HG02763 (cell line): Measurements from ENCODE around the gene CARM1.
"Not testable (repeated sequence)": the region's sequence is repeated elsewhere in the genome, so short reads cannot be mapped to it uniquely, and the experiment has no call there.

Source experiments
- ATAC-seq: cut with Tn5 transposase; IDR thresholded peaks from one replicate; pipeline ENCODE4 v1.9.1; 2021; ENCODE audit warnings: mild to moderate bottlenecking, moderate library complexity; ENCODE audit not compliant: unreplicated experiment

Gene CARM1

DNA sequence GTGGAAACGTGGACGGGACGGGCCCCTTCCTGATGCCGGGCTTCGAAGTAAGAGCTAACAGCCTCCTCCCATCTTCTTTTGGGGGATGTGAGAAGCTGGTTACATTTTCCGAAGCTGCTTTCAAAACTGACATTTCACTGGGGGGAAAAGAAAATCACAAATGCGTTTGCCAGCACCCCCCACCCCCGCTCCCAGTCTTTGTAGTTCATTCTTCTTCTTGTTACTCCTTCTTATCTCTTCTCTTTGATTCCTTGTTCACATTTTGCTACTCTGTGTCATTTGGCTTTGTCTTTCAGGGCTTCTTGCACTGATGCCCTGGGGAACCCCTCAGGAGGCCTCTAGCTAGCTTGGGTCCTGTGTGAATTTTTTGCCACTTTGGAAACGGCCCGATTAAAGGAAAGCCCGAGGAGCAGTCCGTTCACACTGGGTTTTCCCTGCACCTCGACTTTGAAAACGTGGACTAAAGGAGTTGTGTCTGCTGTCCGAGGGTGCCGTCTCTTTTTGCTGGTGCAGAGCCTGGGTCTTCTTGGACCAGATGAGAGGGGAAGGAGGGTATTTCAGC lies 1.3 kb downstream of the CARM1 start:
- no peak for ATAC-seq

DNA sequence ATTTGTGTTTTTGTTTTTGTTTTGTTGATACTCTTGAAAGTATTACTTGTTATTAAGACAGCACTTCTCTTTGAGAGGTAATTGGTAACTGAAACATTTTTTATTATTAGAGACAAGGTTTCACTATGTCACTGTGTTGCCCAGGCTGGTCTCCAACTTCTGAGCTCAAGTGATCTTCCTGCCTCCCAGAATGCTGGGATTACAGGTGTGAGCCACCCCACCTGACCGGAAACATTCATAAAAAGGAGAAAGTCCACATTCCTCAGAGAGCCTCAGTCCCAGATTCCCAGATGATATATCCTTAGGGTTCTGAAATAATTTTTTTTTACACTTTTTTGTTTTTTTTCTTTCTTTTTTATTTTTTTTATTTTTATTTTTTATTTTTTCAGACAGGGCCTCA lies 2.7 kb downstream of the CARM1 start:
- ATAC-seq: no peak

DNA sequence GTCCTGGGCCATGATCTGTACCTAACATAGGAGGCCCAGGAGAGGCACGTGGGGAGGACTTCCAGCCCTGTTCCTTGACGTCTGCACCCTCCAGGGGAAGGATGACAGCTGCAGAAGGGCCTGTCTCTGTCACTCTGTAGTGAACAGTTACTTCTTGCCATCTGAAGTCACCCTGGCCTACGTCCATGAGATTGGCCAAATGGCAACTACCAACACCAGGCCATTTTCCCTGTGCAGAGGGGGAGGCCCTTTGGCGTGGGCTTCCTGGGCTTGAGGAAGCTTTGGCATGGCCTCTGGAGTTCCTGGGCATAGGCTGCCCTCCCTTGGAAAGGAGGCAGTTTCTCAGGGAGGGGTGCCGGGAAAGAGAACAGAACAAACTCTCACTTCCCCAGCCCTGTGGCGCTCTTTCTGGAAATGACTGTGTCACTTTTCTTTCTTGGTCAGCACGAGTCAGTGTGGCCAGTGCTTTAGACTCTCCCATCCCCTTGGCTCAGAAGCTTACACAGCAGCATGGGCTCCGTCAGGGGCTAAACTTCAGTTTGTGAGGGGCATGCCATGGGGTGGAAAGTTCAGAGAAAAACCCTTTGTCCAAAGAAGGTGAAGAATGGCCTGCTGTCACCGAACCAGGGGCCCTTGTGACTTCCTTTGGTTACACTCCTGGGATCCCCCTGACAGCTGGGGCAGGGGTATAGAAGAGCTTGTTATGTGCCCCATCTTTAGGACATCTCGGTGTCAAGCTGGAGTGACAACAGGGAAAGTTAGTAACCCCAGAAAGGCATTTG lies 5.3 kb downstream of the CARM1 start:
- no peak for ATAC-seq

DNA sequence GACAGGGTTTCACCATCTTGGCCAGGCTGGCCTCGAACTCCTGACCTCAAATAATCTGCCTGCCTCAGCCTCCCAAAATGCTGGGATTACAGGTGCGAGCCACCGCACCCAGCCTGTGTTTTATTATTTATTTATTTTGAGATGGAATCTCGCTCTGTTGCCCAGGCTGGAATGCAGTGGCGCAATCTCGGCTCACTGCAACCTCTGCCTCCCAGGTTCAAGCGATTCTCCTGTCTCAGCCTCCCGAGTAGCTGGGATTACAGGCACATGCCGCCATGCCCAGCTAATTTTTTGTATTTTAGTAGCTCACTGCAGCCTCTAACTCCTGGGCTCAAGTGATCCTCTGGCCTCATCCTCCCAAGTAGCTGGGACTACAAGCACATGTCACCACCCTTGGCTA lies 6.3 kb downstream of the CARM1 start:
- not testable (repeated sequence) for ATAC-seq

DNA sequence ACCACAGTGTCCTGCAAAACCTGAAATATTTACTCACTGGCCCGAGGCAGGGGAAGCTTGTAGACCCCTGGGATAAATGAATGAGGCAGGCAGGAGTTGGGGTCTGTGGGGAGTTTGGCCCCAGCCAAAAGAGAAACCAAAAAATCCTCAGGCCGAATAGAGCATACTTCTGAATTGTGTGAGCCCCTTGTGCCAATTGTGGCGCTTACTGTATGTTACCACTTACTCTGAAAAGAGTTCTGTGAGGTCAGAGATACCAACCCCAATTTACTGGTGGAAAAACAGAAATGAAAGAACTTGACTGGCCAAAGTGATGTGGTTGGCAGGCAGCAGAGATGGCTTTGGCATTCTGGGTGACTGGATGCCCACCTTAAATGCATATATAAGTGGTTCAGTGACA lies 6.9 kb downstream of the CARM1 start:
- no peak for ATAC-seq

DNA sequence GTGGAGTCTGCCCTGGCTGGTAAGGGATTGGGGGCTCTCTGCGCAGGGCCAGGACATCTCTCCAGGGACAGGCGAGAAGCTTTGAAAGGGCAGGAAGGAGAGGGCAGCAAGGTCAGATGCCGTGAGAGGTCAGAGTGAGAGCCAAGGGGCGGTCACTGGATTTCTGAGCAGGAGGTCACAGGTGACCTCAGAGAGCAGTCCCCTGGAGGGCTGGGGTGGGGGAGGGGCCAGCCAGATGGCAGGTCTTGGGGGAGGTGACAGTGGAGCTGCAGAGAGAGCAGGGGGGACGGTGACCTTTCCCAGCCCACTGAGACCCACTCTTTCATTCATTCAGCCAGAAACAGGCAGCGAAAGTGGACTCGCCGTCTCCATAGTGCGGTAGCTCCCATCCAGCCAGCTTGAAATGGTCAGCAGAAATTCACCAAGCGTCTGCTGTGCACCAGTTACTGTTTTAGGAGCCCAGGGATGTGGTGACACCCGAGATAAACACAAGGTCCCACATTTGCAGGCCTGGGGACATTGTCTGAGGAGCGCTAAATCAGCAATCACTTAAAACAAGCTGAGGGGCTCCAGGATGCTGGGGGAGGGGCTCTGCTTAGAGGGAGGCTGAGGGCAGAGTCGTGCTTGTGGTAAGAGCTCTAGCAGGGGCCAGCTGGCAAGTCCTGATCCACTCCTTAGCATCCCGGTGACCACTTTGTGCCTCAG lies 10.2 kb downstream of the CARM1 start:
- no peak for ATAC-seq

DNA sequence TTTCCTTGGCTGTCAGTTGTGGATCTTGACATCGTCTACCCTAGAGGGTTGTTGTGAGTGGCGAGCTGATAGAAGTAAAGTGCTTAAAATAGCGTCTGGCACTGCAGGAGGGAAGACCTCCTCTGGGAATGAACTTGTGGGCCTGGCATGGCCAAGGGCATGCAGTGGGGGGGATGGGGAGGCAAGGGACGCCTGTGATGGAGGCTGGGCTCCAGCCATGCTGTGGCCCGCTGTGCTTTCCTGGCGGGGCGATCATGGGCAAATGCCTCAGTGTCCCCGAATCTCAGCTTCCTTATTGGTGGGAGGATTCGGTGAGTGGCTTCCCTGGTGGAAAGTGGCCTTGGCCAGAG lies 10.7 kb downstream of the CARM1 start:
- ATAC-seq: no peak

DNA sequence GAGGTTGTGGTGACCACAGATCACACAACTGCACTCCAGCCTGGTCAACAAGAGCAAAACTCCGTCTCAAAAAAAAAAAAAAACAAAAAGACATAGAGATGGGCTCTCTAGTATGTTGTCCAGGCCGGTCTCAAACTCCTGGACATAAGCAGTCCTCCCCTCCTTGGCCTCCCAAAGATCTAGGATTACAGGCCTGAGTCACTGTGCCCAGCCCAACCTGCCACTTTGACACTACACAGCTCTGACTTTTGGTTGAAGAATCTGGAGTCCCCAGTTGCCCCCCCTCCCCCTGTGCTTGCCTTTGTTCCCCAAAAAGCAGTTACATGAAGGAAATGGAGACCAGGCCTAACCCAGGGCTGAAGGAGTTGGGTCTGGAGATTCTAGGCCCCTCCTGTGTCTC lies 12.9 kb downstream of the CARM1 start:
- no peak for ATAC-seq

DNA sequence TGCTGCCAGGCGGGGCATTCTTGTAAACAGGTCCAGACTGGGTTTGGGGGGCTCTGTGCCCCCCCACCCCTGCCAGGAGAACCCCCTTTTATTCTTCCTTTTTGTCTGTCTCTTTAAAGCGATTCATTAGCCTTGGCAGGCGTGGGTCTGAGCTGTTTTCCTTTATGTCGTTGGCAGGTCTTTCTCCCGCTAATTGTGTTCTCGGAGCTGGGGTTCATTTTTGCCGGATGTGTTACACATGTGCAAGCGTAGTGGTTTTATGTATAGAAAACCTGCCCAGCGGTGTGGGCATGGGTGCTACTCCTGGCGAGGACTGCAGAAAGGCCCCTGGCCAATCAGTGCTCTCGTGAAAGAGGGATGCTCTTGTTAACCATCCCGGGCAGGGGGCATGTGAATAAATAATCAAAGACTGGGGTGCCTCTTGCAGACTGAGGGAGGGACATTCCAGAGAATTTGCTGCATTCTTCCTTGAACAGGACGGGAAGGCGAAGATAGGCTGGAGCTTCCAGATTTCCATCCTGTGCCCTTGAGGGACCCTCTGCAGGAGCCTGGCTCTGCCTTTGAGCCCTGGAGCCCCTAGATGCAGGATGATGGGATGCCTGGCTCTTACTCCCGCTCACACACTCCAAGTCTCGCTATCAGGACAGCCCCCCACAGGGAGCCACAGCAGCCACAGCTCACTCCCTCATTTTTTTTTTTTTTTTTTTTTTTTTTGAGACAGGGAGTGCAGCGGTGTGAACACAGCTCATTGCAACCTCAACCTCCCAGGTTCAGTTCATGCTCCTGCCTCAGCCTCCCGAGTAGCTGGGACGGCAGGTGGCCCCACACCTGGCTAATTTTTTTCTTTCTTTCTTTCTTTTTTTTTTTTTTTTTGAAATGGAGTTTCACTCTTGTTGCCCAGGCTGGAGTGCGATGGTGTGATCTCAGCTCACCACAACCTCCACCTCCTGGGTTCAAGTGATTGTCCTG lies 14.1 kb downstream of the CARM1 start:
- ATAC-seq: no peak

DNA sequence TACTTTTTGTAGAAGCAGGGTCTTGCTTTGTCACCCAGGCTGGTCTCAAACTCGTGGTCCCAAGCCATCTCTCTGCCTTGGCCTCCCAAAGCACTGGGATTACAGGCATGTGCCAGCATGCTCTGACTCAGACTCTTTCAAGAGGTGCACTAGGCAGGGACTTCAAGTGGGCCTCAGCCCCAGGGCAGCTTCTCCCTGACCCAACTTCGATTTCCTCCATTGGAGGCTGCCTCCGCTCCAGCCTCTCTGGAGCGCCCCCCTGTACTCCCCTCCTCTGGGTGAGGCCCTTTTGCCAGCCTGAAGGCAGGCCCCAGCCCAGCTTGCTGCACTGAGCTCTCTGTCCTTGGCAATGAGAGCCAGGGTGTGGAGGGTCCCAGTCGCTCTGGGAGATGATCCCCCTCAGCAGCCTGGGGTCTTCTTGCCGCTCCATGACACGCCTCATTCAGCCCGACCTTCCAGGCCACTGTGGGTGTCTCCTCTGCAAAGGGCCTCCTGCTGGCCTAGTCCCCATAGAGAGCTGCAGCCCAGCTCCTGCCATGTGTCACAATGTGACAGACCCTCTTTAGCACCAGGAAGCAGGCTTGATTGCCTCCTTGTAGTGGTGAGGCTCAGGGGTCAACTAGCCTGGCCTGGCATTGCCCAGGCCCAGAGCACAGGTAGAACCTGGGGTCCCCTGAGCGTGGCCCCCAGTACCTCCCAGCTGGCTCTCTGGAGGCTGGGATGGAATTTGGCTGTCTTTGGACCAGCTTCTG lies 16.4 kb downstream of the CARM1 start:
- ATAC-seq: no peak

DNA sequence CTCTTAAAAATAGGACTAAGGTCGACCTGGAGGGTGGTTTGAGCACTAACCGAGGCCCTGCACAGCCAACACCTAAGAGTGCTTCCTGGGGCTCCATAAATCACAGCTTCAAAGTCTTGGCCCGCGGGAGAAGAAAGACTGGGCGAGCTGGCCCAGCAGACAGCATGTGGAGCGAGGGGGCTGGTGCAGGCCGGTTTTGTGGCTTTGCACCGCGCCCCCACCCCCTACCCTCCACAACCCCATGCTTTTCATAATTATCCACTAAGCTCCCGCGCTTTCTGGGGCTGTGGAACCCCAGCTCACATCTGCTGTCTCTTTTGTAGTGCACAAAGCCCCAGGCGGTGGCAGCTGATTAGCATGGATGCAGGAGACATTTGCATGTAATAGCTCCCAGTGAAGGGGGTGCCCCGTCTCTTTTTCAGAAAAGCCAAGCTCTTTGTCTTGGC lies 17.1 kb downstream of the CARM1 start:
- ATAC-seq: no peak

DNA sequence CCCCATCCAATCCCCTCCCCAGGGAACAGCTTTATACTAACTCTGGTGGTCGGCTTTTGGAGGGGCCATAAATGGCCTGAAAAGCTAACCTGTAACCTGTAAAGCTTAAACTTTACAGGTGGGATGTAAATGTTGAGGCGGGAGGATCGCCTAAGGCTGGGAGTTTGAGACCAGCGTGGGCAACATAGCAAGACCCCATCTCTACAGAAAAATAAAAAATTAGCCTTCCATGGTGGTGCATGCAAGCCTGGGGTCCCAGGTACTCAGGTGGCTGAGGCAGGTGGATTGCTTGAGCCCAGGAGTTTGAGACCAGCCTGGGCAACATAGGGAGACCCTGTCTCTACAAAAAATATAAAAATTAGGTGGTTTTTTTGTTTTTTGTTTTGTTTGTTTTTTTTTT lies 18.5 kb downstream of the CARM1 start:
- no peak for ATAC-seq

DNA sequence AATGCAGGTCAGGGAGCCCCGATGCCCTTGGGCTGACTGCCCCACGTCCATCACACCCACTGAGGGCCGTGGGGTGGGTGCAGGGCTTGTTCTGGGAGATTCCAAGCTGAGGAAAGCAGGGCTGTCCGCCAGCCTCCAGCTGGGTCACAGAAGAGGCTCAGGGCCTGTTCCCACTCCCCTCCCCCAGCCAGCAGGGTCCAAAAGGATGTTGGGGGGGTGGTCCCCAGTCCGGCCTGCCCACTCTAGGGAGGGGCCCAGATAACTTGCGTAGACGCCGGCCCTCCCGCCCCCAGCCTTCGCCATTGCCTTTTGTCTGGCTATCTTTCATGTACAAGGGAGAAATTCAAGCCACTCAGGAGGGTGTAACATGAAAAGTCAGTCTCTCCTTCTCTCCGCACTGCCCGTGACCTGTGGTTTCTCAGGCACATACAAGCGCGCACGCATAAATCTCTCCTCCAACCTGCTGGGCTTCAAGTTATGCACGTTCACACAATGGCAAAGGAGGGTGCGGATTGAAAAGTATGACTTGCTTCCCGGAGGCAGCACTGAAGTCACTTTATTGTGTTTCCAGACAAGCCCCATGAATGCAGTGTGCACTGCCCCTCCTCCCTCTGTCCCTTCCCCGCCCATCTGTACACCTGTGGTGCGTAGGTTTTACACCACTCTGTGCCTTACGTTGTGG lies 20.2 kb downstream of the CARM1 start:
- ATAC-seq: no peak

DNA sequence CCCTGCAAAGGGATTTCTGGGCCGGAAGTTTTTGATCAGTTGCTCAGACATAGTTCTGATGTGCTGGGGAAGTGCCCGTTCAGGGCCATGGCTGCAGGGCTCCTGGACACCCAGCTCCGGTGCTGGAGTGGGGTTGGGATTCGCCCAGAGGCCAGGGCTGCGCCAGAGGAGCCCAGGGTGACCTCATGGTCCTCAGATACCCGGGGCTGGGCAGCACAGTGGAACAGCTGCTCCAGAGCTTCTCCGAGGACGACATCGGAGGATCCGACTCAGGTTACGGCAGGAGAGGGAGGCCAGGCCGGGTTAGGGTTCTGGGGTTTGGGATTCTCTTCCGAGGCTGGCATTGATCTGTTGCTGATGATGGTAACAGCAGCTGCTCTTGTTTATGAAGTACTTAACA lies 20.9 kb downstream of the CARM1 start:
- ATAC-seq: no peak

DNA sequence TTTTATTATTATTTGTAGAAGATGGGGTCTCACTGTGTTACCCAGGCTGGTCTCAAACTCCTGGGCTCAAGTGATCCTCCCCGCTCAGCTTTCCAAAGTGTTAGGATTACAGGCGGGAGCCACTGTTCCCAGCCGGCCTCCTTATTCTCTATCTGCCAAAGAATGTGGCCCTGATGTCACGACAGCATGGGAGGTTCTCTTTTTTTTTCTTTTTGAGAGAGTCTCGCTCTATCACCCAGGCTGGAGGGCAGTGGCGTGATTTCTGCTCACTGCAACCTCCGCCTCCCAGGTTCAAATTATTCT lies 23.5 kb downstream of the CARM1 start:
- ATAC-seq: no peak

DNA sequence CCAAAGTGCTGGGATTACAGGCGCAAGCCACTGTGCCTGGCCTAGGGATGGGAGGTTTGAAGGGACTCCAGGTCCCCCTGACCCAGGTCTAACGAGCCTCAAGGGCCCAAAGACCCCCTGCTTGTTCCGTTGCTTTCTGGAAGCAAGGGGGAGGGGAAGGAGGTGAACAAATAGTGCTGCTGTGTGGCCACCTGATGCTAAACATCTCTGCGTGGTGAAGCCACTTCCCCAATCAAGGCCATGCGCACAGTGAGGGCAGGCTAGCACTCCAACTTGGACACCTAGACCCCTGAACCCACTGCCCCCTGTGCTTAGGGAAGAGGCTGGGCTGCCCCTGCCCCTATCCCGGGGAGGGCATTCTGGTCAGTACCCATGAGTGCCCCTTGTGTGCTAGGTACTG lies 24.0 kb downstream of the CARM1 start:
- ATAC-seq: no peak

DNA sequence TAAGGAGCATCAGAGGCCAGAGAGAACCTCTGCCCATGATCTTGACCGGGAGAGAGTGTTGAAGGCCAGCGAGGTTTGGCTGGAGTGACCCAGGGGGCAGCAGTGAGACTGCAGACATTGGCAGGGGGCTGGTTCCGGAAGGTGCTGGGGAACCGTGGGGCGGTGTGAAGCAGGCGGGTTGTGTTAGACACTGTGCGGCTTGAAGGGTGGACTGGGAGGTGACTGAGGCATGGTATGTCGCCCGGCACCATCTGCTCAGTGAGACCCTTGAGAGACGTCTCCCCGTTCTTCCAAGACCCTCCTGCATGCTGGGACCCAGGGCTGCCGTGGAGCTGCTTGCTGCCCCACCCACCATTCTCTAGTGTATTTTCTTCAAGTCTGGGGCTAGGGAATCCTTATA lies 24.6 kb downstream of the CARM1 start:
- no peak for ATAC-seq

DNA sequence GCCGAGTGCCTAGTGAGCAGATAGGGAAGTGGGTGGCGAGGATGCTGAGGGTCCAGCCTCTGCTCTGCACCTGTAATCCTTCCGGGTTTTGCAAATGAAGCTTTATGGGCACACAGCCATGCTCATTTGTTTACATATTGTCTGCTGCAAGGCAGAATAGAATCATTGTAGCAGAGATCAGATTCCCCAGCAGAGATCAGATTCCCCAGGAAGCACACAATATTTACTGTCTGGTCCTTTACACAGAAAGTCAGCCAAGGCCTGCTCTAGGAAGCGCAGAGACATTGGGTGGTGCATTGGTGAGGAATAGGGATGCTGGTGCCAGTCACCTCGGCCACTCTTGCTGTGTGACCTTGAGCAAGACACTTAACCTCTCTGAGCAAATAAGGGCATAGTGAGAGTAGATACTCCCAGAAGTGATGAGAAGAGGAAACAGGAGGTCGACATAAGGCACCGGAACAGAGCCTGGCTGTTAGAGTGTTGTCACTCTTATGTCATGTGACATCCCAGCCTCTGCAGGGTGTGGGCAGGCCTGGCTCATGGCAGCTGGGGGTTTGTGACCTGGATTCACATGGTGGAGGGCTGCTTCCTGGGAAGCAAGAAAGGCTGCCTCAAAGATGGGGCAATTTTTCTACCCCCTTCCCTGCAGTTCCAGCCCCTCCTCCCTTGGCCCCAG lies 25.6 kb downstream of the CARM1 start:
- ATAC-seq: no peak

DNA sequence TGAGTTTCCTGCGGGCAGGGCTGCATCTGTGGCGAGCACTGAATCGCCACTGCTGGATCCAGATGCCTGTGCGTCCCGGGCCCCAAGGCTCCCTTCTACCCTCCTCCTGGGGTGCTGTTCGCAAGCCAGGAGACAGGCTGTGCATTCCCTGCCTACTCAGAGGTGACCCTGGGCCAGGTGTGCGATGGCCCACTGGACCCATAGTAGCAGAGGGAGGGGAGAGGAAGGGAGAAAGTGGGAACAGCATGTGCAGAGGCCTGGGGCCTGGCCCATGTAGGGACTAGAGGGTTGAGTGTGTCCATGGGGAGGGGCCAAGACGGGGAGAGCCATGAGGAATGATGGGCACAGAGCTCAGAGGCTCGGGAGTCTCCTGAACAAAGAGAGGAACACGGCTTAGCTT lies 27.3 kb downstream of the CARM1 start:
- no peak for ATAC-seq
